ENCODE data around the gene SMIM3.

DNA sequence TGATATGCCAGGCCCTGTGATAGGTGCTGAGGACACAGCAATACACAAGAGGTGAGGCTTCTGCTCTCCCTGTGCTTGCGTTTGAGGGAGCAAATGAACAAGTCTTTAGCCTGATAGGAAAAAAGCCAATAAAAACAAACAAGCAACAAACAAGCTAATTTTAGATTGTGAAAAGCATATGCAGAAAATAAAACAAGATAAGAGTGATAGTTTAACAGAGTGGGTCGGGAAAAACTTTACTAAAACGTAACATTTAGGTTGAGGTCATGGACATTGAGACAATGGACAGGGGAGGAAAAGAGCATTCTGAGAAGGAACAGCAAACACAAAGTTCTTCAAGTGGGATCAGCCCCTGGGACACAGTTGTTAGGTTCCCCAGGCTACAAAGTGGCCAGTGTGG lies 4.3 kb downstream of the SMIM3 start:
- TF ChIP-seq, protein P1, sequence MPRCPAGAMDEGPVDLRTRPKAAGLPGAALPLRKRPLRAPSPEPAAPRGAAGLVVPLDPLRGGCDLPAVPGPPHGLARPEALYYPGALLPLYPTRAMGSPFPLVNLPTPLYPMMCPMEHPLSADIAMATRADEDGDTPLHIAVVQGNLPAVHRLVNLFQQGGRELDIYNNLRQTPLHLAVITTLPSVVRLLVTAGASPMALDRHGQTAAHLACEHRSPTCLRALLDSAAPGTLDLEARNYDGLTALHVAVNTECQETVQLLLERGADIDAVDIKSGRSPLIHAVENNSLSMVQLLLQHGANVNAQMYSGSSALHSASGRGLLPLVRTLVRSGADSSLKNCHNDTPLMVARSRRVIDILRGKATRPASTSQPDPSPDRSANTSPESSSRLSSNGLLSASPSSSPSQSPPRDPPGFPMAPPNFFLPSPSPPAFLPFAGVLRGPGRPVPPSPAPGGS (IDR thresholded peaks at IDR 0.05; ENCODE audit: borderline replicate concordance, insufficient read depth, low read depth, low read length, poor library complexity, severe bottlenecking): no peak
- TF ChIP-seq JUND (IDR thresholded peaks at IDR 0.05; ENCODE audit: low read depth, low read length) (no peak), PAX5 (IDR thresholded peaks at IDR 0.05; ENCODE audit: borderline replicate concordance, low read depth, low read length) (no peak), POLR2A (IDR thresholded peaks at IDR 0.05; ENCODE audit: low read depth, low read length) (no peak), POLR2AphosphoS5 (IDR thresholded peaks at IDR 0.05; ENCODE audit: low read length) (no peak), FOXM1 (IDR thresholded peaks at IDR 0.05; ENCODE audit: low read depth, low read length) (no peak), EP300 (IDR thresholded peaks at IDR 0.05; ENCODE audit: borderline replicate concordance in 1 of 2, control insufficient read depth in 1 of 2, low read depth in 2 of 2, low read length in 2 of 2) (no peak), FOXK2 (IDR thresholded peaks at IDR 0.05) (no peak), HCFC1 (IDR thresholded peaks at IDR 0.05; ENCODE audit: low read length) (no peak)
- TF ChIP-seq, protein P2, sequence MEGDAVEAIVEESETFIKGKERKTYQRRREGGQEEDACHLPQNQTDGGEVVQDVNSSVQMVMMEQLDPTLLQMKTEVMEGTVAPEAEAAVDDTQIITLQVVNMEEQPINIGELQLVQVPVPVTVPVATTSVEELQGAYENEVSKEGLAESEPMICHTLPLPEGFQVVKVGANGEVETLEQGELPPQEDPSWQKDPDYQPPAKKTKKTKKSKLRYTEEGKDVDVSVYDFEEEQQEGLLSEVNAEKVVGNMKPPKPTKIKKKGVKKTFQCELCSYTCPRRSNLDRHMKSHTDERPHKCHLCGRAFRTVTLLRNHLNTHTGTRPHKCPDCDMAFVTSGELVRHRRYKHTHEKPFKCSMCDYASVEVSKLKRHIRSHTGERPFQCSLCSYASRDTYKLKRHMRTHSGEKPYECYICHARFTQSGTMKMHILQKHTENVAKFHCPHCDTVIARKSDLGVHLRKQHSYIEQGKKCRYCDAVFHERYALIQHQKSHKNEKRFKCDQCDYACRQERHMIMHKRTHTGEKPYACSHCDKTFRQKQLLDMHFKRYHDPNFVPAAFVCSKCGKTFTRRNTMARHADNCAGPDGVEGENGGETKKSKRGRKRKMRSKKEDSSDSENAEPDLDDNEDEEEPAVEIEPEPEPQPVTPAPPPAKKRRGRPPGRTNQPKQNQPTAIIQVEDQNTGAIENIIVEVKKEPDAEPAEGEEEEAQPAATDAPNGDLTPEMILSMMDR (IDR thresholded peaks at IDR 0.05 in 2 of 3, conservative IDR thresholded peaks at IDR 0.05 in 1 of 3; ENCODE audit: control insufficient read depth in 2 of 3, extremely low read depth in 1 of 3, insufficient read depth in 1 of 3, low read depth in 3 of 3, low read length in 3 of 3): no peak
- TF ChIP-seq, protein P3, sequence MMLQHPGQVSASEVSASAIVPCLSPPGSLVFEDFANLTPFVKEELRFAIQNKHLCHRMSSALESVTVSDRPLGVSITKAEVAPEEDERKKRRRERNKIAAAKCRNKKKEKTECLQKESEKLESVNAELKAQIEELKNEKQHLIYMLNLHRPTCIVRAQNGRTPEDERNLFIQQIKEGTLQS (IDR thresholded peaks at IDR 0.05; ENCODE audit: borderline replicate concordance, extremely low read depth, low read depth, low read length): no peak
- TF ChIP-seq, protein P4, sequence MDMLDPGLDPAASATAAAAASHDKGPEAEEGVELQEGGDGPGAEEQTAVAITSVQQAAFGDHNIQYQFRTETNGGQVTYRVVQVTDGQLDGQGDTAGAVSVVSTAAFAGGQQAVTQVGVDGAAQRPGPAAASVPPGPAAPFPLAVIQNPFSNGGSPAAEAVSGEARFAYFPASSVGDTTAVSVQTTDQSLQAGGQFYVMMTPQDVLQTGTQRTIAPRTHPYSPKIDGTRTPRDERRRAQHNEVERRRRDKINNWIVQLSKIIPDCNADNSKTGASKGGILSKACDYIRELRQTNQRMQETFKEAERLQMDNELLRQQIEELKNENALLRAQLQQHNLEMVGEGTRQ (IDR thresholded peaks at IDR 0.05; ENCODE audit: borderline replicate concordance, low read depth, low read length): no peak

All from GM12878 (cell line).